HG03565 (cell line): Measurements from ENCODE around the gene COX14.
"Not testable (repeated sequence)": the region's sequence is repeated elsewhere in the genome, so short reads cannot be mapped to it uniquely, and the experiment has no call there.

Experiments
- ATAC-seq: cut with Tn5 transposase; IDR thresholded peaks from one replicate; pipeline ENCODE4 v1.9.1; 2021; ENCODE audit warnings: mild to moderate bottlenecking, moderate library complexity; ENCODE audit not compliant: unreplicated experiment

The COX14 gene

GRCh38 chr12:50151047-50151687 is 39.1 kb downstream of the COX14 start:
- ATAC-seq = no peak

GRCh38 chr12:50154947-50155346 is 42.9 kb downstream of the COX14 start:
- ATAC-seq = not testable (repeated sequence)

DNA sequence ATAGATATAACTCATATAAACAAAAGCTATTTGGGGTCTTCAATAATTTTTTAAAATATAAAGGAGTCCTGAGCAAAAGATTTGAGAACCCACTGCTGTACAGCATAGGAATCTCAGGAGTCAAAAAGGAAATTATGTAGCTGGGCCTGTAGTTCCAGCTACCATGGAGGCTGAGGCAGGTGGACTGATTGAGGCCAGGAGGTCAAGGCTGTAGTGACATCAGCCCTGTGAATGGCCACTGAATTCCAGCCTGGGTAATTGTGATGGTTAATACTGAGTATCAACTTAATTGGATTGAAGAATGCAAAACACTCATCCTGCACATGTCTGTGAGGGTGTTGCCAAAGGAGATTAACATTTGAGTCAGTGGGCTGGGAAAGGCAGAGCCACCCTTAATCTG is 44.6 kb downstream of the COX14 start:
- ATAC-seq = no peak

GRCh38 chr12:50157259-50157658 is 45.2 kb downstream of the COX14 start:
- ATAC-seq = no peak

GRCh38 chr12:50160643-50161042 is 48.6 kb downstream of the COX14 start:
- no peak for ATAC-seq

GRCh38 chr12:50162230-50162629 is 50.2 kb downstream of the COX14 start:
- ATAC-seq = no peak

DNA sequence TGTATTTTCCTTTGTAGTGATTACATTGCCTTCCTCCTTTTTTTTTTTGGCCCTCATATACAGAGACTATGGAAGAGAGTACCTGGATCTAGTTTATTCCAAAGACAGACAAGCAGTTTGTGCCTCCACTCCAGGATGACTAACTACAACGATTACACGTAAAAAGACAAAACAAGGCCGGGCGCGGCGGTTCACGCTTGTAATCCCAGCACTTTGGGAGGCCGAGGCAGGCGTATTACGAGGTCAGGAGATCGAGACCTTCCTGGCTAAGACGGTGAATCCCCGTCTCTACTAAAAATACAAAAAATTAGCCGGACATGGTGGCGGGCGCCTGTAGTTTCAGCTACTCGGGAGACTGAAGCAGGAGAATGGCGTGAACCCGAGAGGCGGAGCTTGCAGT is 52.9 kb downstream of the COX14 start:
- no peak for ATAC-seq

DNA sequence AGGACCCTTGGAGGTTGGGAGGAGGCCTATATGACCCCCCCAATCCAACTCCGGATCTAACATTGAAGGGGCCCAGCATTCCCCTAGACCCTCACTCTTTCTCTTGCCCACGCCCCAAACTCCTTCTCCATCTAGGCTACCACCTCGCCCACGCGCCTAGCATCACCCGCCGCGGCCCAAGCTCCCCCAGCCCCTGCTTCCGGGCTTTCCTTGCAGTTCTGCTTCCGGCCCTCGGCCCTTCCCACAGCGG is 54.7 kb downstream of the COX14 start:
- ATAC-seq = no peak

DNA sequence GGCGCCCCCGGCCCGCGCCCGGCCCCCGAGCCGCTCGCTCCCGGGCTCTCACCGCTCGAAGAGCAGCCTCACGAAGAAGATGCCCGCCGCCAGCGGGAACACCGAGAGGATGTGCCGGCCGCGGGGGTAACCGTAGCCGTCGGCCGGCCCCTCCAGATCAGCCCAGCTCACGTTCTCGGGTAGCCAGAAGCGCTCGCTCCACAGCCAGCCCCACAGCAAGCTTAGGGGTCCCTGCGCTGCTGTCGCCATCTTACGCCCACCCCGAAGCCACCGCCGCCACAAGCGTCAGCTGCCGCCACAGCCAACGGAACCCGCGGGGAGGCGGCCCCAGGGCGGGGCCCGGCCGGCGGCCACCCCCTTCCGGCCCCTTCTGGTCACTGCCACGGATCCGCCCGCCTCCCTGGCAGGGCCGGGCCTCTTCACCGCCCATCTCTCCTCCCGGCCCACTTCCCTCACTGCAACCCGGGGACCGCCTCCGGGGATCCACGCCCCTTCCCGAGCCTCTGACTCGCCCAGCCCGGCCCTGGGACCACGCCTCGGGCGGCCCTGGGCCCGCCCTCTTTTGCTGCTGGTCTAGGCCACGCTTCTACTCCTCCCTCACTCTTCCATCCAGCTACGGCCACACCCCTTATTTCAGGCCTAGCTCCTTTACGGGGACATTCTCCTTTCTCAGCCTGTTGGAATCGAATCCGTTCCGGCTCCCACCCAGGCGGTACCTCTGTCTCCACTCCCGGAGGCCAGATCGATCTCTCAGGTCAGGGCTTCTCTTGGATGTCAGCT is 55.2 kb downstream of the COX14 start, which contains the start of gene CERS5:
CERS5 (minus strand) TSS at position 321 of the 780 bp plus-strand sequence; CDS start at position 249, 72 bp downstream.
- peak; percentile 94 for ATAC-seq
